Fibroblast of skin of abdomen (primary cell): ENCODE data around the gene HCFC1R1.

Source experiments
- DNase-seq: peaks from one replicate; pipeline ENCODE4 v3.0.0-alpha.2; 2013

The HCFC1R1 gene

GRCh38 chr16:2974319-2975056 is 49.3 kb downstream of the HCFC1R1 start:
- DNase-seq = no peak

- no peak for DNase-seq
Observed at GRCh38 chr16:2973605-2974318, 50.0 kb downstream of the HCFC1R1 start.

GRCh38 chr16:2973093-2973492 is 50.6 kb downstream of the HCFC1R1 start:
- no peak for DNase-seq
